A549 treated with AZD9567 at 1 μM for 4 hours (cell line): ENCODE measurements around the gene EFL1. TPM values are rescaled to one million over a fixed set of nuclear protein-coding genes. Genes with fewer than 3 reads are reported as not detected.

Experiments
- total RNA-seq: library from RNA; stranded (reverse); fragments of 200-300 nt; extraction: Qiagen RNA extraction; gene quantifications from 5 replicates; pipeline ENCODE4 v1.2.3, GENCODE V29; 2022; ENCODE audit not compliant: insufficient read depth

EFL1 gene
- 24.0 to 30.4 TPM (median 26.3 TPM) in 5 replicates for total RNA-seq

DNA sequence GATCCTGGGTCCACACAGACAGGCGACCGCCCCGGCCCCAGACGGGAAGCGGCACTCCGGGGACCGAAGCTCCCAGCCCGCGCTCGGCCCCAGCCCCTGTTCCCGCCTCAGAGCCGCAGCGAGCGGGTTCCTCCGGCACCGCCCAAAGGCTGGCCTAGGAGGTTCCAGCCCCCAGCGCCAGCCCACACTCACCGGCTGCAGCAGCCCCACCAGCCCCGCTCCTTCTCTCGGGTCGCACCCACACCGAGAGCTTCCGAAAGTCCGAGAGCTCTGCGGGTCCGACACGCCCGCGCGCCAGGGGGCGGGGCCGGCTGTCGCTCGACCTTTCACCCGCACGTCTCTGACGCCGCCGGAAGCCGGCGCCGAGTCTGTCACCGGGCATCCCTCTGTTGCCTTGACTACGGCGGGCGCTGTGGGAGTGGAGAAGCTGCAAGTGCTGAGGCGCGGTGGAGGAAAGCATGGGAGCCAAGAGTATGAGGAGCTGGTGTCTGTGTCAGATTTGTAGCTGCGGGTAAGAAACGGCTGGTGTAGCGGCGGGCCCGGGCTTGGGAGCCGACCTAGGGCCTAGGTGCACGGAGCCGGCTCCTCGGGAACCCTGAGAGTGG, at the start of gene EFL1, which contains the start of gene SAXO2:
Gene EFL1 (minus strand): TSS at position 313 of the 605 bp plus-strand sequence. CDS start 956 bp downstream, outside the sequence.
Gene SAXO2 (plus strand): TSS at position 397 of the 605 bp plus-strand sequence. CDS start 62 bp downstream, at position 459.

Other genes starting within 250 kb of the EFL1 start
- gene MEX3B, start 216.7 kb downstream of the EFL1 start, total RNA-seq: 3.6 to 5.6 TPM (median 5.2 TPM) in 5 replicates
- gene SAXO2, start 84 bp upstream of the EFL1 start, total RNA-seq: 2.4 to 7.7 TPM (median 2.7 TPM) in 5 replicates
- 0.57 to 0.86 TPM (median 0.65 TPM) in 4 of 5 replicates, not detected in the other for gene GOLGA6L10, start 86.7 kb upstream of the EFL1 start, total RNA-seq
- gene GOLGA6L9, start 167.1 kb upstream of the EFL1 start, total RNA-seq: 0.78 to 3.0 TPM (median 2.7 TPM) in 5 replicates